ENCODE results near the gene NDUFS8. TPM values are rescaled to one million over a fixed set of nuclear protein-coding genes. Genes with fewer than 3 reads are reported as not detected.

NDUFS8 gene
- total RNA-seq, 2 donors from 2014 or later = 150 to 168 TPM

GRCh38 chr11:68015467-68015866 lies 15.0 kb upstream of the NDUFS8 start:
- no peak for TF ChIP-seq CTCF (conservative IDR thresholded peaks at IDR 0.05)
- Histone ChIP-seq H3K36me3 (ENCODE audit: control insufficient read depth, insufficient read depth, low read length) (no peaks in the 10 kb centered on the region), H3K4me3 (ENCODE audit: low read length) (no peak overlapping the region), H3K9me3 (ENCODE audit: control insufficient read depth, low read length) (no peaks in the 10 kb centered on the region), H3K9ac (ENCODE audit: extremely low read depth, low read length, poor library complexity, severe bottlenecking) (no peak overlapping the region), H3K4me1 (ENCODE audit: control insufficient read depth, insufficient read depth, low read length) (no peaks in the 10 kb centered on the region), H3K27ac (ENCODE audit: low read depth, low read length) (no peak overlapping the region), H3K27me3 (ENCODE audit: control insufficient read depth, insufficient read depth, low read length, poor library complexity, severe bottlenecking) (no peaks in the 10 kb centered on the region)
- Mint-ChIP-seq H3K27me3 (ENCODE audit: insufficient read depth) (no peaks in the 10 kb centered on the region), H3K27ac (no peak overlapping the region), H3K9me3 (no peaks in the 10 kb centered on the region), H3K36me3 (ENCODE audit: low read depth) (no peaks in the 10 kb centered on the region), H3K4me3 (no peak overlapping the region), H3K4me1 (peaks cover under 1% of the 10 kb centered on the region)
- 96% methylated on average over 6 to 8 of the region's 8 CpGs for WGBS, 2 experiments (ENCODE audit: insufficient coverage in 1 of 2, insufficient read length in 1 of 2)
- no peak for DNase-seq

GRCh38 chr11:68016161-68016903 lies 14.1 kb upstream of the NDUFS8 start:
- WGBS, 2 experiments (ENCODE audit: insufficient coverage in 1 of 2, insufficient read length in 1 of 2) = 82 to 86% methylated on average over 6 to 13 of the region's 13 CpGs
- Mint-ChIP-seq H3K4me1 (peaks cover 6% of the 10 kb centered on the region), H3K36me3 (ENCODE audit: low read depth) (no peaks in the 10 kb centered on the region), H3K4me3 (no peak overlapping the region), H3K9me3 (no peaks in the 10 kb centered on the region), H3K27ac (no peak overlapping the region), H3K27me3 (ENCODE audit: insufficient read depth) (no peaks in the 10 kb centered on the region)
- TF ChIP-seq CTCF (conservative IDR thresholded peaks at IDR 0.05) = no peak
- Histone ChIP-seq H3K27ac (ENCODE audit: low read depth, low read length) (no peak overlapping the region), H3K4me1 (ENCODE audit: control insufficient read depth, insufficient read depth, low read length) (no peaks in the 10 kb centered on the region), H3K9me3 (ENCODE audit: control insufficient read depth, low read length) (no peaks in the 10 kb centered on the region), H3K27me3 (ENCODE audit: control insufficient read depth, insufficient read depth, low read length, poor library complexity, severe bottlenecking) (no peaks in the 10 kb centered on the region), H3K36me3 (ENCODE audit: control insufficient read depth, insufficient read depth, low read length) (no peaks in the 10 kb centered on the region), H3K9ac (ENCODE audit: extremely low read depth, low read length, poor library complexity, severe bottlenecking) (no peak overlapping the region), H3K4me3 (ENCODE audit: low read length) (no peak overlapping the region)
- DNase-seq = no peak

GRCh38 chr11:68016904-68017817 lies 13.3 kb upstream of the NDUFS8 start:
- Histone ChIP-seq H3K36me3 (ENCODE audit: control insufficient read depth, insufficient read depth, low read length) (no peaks in the 10 kb centered on the region), H3K4me1 (ENCODE audit: control insufficient read depth, insufficient read depth, low read length) (no peaks in the 10 kb centered on the region), H3K27ac (ENCODE audit: low read depth, low read length) (no peak overlapping the region), H3K27me3 (ENCODE audit: control insufficient read depth, insufficient read depth, low read length, poor library complexity, severe bottlenecking) (no peaks in the 10 kb centered on the region), H3K9me3 (ENCODE audit: control insufficient read depth, low read length) (no peaks in the 10 kb centered on the region), H3K4me3 (ENCODE audit: low read length) (no peak overlapping the region), H3K9ac (ENCODE audit: extremely low read depth, low read length, poor library complexity, severe bottlenecking) (no peak overlapping the region)
- Mint-ChIP-seq H3K9me3 (no peaks in the 10 kb centered on the region), H3K27ac (no peak overlapping the region), H3K4me3 (no peak overlapping the region), H3K27me3 (ENCODE audit: insufficient read depth) (no peaks in the 10 kb centered on the region), H3K4me1 (peaks cover 6% of the 10 kb centered on the region), H3K36me3 (ENCODE audit: low read depth) (no peaks in the 10 kb centered on the region)
- no peak for DNase-seq
- no peak for TF ChIP-seq CTCF (conservative IDR thresholded peaks at IDR 0.05)
- 84 to 97% methylated on average over 8 to 16 of the region's 16 CpGs for WGBS, 2 experiments (ENCODE audit: insufficient coverage in 1 of 2, insufficient read length in 1 of 2)
